ENCODE measurements around the gene MYOZ1.

- TF ChIP-seq CTCF (IDR thresholded peaks at IDR 0.05): no peak
- no peak for TF ChIP-seq POLR2A (IDR thresholded peaks at IDR 0.05)
Observed at GRCh38 chr10:73609116-73609515, 32.2 kb downstream of the MYOZ1 start.
